EL (cell line): ENCODE measurements around the gene NHERF2.
A peak's percentile ranks its signal among the peaks of the same experiment; 100 is the strongest.

ENCODE experiments used
- DNase-seq: peaks from one replicate; pipeline ENCODE4 v3.0.0-alpha.2; 2016

The NHERF2 gene

DNA sequence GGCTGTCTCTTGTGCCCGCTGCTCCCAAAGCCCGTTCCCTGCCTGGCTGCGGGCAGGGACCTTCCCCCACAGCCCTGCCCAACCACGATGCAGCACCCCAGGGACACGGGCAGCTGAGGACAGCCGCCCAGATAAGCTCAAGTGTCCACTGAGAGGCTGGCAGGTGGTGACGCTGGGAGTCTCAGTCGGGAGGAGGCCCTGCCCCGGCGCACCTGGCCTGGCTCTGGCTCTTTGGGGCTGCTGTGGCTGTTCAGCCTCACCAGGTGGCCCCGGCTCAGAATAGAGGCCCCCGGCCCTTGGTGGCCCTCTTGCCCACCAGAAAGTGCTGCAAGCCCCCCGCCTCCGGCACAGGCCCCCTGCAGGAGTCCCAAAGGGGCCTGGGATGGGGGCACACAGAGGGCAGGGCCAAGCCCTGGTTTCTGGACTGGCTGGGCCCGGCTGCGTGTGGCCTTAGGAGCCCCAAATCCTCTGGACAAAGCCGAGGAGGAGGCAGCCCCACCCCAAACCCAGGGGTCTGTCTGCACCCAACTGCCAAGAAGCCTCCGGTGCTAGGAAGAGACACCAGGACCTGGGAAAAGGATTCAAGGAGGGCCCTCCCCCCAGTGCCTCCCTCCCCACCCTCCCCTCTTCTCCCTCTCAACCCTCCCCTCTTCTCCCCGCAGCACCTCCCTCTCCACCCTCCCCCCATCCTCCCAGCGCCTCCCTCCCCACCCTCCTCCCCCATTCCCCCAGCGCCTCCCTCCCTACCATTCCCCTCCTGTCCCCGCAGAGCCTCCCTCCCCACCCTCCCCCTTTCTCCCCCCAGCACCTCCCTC, 15.7 kb downstream of the NHERF2 start:
- DNase-seq = no peak

DNA sequence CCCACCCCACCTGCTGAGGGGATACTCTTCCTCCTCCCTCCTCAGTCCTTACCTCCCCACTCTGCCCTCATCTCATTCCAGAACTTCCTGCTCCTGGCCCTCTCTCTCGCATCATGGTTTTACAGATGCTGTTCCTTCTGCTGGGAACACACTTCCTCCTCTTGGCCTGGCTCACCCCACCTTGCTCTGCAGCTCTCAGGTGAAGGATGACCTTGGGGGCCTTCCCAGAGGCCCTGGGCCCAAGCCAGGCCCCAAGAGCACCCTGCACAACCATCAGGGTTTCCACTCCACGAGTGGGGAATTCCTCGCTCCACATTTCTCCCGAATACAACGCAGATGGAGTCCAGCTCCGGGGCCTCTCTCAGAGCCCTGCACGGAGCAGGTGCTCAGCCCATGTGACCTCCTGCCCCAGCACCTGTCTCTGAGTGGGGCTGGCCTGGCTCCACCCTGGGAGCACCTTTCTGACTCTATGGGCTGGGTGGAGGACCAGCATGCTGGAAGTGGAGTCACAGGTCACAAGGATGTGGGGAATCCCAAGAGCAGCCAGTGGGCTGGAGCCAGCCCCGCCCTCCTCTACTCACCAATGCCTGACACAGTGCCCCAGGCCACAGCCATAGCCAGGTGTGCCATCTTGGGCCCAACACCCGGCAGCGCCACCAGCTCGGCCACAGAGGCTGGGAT, 16.4 kb downstream of the NHERF2 start:
- DNase-seq = no peak

DNA sequence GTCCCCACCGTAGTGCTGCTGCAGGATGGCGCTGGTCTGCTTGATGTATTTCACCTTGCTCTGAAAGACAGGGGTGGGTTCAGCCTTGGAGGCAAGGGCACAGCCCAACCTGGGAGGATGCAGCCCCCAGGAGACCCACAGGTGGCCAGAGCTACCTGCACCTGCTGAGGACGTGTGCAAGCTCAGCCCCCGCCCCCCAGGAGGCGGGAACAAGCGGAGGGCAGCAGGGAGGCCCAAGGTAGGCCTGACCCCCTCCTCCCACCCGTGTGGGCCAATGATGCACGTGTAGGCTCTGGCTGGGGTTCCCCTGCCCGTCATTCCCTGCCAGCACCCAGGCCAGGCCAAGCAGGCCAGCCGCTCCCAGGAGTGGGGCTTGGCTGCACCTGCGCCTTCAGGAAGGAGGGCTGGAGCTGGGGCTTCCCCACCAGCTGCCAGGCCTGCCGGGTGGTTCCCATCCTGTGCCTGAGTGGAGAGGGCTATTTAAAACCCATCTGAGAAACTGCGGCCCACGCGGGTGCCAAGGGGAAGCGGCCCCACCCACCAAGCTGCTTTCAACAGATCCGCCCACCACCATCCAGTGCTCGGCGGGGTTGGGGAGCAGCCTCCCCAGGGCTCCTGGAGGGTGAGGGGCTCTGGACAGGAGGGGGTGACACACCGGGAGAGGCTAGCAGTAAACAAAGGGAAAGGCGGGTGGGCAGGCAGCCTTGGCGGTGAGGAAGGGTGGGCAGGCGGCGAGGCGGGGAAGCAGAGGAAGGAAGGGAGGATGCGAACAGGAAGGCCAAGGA, 17.2 kb downstream of the NHERF2 start:
- DNase-seq = no peak

DNA sequence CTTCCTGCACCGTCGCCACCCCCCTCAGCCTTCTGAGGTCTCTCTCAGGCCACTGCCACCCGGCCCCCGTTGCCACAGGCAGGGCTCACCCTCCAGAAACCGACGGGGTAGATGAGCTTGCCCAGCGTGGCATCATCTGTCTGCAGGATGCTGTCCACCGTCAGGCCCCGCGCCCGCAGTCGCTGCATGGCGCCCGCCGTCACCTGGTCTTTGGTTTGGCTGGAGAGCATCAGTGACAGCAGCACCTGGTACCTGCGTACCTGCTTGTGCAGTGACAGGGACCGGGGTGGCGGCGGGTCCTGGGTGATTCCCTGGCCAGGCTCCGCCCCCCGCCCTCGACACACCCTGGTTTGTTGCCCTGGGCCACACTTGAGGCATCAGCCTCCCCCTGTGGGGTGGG, 17.8 kb downstream of the NHERF2 start:
- DNase-seq = no peak

DNA sequence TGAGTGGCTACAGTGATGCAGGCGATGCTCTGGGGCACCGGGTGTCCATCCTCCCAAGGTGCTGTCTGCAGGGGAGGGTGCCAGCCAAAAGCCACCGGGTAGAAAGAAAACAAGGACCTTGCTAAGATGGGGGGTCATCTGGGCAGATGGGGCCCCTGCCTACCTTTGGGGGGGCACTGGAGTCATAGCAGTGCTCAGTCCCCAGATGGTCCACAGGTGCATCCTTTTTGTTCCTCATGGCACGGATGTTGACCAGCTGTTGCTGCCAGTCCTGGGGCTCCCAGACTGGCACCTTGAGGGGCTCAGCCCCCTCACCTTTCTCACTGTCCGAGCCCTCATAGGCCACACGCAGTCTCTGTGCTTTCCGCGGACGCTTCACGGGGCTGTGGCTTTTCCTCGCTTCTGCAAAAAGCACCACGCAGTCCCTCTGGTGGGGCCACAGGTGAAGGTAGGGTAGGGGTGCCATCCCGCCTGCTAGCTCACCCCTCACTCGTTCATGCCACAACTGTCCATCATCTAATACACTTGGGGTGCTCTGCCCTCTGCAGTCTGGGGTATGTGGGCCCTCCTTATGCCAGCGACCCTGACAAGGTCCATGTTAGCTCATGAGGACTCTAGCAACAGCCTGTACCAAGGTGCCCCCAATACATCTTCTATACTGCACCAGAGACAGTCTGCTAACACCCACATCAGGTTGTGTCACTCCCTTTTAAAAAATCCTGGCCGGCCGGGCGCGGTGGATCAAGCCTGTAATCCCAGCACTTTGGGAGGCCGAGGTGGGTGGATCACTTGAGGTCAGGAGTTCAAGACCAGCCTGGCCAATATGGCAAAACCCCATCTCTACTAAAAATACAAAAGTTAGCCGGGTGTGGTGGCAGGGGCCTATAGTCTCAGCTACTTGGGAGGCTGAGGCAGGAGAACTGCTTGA, 19.5 kb downstream of the NHERF2 start:
- no peak for DNase-seq

DNA sequence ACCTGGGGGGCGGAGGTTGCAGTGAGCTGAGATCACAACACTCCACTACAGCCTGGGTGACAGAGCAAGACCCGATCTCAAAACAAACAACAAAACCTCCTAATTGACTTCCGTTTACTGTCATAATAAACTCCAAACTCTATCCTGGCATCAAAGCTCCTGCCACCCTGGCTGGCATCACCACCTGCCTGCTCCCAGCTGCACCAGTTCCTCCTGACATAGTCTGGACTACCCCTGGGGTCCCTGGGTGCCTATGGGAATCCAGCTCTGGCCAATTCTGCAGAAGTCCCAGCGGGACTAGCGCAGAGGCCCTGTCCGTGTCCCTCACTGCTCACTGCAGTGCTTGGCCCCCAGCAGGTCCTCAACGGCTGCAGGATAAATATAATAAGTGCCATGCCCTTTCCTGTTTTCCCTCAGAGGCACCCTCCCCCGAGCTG, 20.2 kb downstream of the NHERF2 start:
- DNase-seq = no peak

DNA sequence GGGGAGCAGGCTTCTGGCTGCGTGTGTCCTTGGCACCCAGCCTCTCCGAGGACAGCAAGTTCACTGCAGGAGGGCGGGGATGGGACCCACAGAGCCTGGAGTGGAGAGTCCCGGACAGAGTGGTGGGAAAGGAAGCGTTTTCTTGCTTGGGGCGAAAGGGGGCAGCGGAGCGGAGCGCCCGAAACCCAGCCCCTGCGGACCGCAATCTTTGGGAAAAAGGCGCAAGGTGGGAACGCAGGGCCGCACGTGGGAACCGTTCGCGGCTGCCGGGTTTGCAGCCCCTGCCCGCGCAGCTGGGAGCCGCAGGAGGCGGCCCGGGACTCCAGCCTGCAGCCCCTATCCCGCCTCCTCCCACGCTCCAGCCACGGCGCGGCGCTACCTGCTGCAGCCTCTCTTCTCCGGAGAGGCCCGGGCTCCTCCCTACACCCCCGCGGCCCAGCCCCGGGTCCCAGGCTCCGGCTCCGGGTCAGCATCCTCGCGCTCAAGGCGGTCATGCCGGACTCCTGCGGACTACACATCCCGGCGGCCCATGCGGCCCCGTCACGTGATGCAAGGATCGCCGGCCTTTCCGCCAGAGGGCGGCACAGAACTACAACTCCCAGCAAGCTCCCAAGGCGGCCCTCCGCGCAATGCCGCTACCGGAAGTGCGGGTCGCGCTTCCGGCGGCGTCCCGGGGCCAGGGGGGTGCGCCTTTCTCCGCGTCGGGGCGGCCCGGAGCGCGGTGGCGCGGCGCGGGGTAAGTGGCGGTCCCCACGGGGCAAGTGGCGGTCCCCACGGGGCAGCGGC, 20.8 kb downstream of the NHERF2 start, which contains the start of the genes NTHL1 and TSC2:
TSS of gene NTHL1 (minus strand) at position 505 of the 786 bp plus-strand sequence. CDS start at position 494, 11 bp downstream.
TSS of gene TSC2 (plus strand) at position 656 of the 786 bp plus-strand sequence. CDS start 631 bp downstream, outside the sequence.
- DNase-seq = peak; percentile 96

DNA sequence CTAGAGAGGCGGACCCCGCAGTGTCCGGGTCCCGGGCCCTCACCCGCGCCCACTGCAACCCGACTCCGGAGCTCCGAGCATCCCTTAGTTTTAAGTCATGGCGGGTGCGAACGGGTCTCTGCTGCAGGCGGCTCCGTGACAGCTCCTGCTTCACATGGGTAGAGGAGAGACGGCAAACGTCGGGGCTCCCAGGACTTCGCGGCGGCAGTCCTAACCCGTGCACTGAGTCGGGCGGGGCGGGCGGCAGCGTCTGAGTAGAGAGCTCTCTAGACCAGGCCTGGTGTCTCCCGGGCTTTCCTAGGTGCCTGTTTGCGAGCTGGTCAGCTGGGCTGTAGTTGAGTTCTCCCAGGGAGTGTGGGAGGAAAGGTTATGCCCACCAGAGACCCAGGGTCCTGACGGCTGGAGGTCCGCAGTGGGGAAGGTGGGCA, 21.4 kb downstream of the NHERF2 start:
- no peak for DNase-seq

DNA sequence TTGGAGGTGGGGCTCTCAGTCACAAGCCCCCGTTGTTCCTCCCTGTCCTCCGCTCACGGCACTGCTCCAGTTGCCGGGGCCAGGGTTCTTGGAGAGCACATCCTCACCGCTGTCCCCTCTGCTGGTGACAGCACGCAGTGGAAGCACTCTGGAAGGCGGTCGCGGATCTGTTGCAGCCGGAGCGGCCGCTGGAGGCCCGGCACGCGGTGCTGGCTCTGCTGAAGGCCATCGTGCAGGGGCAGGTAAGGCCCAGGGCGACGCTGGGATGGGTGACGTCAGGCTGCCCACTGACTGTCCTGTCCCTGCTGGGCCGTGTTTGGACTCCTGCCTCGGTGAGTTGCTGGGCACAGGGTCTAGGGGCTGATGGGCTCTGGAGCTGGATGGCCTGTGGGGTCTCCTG, 26.5 kb downstream of the NHERF2 start:
- no peak for DNase-seq

DNA sequence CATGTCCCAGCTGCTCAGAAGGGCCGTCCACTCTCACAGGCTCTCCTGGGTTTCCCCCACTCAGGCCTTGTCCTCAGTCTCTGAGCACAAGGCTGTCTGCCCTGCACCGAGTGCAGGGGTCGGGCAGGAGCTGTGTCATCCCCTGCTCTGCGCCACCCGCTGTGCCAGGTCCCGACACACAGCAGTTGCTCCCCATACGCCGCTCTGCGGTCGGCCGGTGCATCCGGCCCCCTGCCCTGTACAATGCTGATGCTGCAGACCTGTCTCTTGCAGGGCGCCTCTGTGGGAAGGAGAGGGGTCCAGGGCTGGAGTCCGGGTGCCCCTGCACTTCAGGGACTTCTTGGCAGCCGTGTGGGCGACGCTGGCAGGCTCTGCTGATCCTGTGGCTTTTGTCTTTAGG, 27.2 kb downstream of the NHERF2 start:
- no peak for DNase-seq

DNA sequence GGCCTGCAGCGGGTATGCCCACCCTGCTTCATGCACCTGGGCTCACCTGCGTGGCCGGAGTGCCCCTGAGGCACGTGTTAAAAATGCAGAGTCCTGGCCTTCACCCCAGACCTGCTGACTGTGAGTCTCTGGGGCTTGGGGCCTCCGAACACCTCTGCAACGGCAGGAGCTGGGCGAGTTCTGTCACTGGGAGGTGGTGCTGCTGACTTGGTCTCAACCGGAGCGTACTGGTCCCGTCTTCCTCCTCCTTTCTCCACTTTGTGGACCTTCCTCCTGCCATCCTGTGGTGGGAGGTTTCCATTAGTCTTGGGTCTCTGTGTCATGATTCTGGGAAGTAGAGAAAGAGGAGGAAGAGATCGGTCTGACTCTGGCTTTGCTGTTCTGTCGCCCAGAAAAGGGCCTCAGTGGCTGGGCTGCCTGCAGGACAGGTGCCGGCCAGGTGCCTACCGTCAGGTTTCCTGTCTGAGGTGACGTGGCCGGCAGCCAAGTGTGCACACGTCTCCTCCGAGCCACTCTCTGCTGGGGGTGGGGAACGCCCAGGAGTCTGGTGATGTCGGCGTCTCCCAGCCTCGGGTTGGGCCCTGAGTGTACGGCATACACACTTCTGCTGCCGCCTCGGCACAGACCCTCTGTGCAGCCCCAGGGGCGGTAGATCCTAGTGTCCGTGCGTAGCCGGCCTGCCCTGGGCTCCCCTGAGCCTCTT, 28.0 kb downstream of the NHERF2 start:
- DNase-seq = no peak

DNA sequence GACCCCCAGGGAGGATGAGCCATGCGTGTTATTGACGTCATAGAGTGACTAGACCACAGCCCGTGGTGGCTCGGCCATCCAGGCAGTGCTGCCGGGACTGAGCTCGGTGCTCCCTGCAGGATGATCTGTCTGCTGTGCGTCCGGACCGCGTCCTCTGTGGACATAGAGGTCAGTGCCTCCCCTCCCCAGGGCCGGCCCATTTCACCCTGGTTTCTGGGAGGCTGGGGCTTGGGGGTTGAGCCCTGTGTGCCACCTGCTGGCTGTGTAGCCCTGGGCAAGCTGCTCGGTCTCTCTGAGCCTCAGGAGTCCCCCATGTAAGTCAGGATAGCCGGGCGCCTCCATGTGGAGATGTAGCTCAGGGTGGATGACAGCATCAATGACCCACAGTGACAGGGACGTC, 29.4 kb downstream of the NHERF2 start:
- DNase-seq = no peak

DNA sequence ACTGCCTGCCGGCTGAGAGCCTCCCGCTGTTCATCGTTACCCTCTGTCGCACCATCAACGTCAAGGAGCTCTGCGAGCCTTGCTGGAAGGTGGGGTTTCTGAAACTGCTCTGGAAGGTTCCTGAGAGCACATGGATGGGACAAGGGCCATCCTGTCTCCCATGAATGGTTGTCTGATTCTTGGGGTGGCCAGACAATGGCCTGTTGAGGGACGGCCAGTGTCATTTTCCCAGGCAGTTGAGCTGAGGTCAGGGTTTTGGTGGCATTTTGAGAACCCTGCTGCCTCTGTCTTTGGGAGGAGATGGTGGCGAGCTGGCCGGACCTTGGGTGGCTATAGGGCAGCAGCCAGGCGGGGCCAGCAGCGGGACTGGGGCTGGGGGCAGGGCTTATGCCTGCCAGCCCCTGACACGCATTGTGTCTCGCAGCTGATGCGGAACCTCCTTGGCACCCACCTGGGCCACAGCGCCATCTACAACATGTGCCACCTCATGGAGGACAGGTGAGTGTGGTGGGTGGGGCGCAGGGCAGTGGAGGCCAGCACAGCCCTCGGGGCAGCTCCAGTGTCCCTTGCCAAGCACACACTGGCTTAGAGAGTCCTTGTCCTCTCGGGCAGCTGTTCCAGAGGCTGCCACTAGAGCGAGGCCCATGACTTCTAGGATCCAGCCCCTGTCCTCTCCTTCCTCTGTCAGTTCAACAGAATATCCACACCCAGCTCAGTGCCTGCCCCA, 30.1 kb downstream of the NHERF2 start:
- DNase-seq = no peak

DNA sequence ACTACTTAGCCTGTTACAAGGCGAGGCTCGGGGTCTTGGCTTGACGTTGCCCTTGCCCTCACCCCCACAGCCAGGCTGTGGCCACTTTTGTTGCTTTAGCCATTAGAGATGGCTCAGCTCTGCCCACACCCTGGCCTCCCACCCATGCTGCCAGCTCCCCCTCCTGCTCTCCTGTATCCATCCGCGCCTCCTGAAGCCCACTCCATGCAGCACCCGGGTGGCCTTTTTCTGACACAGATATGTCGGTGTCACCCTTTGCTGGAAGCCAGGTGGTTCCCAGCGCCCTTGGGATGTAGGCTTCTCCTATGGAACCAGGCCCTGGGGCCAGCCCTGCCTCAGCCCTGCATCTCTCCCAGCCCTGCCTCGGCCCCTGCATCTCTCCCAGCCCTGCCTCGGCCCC, 30.7 kb downstream of the NHERF2 start:
- DNase-seq = no peak

DNA sequence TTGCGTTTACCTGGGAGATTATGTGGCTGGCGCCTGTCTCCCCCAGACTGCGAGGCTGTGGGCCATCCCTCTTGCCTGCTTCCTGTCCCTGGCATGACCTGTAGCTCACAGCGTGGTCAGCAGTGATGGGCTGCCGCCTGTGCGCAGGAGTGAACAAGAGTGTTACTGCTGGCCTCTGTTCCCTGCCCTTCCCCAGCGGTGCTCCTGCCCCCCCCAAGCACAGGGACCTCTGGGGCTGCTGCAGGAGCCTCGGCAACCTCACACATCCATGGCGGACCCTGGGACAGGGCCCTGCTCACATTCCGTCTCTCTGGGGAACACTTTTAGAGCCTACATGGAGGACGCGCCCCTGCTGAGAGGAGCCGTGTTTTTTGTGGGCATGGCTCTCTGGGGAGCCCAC, 31.7 kb downstream of the NHERF2 start:
- no peak for DNase-seq

DNA sequence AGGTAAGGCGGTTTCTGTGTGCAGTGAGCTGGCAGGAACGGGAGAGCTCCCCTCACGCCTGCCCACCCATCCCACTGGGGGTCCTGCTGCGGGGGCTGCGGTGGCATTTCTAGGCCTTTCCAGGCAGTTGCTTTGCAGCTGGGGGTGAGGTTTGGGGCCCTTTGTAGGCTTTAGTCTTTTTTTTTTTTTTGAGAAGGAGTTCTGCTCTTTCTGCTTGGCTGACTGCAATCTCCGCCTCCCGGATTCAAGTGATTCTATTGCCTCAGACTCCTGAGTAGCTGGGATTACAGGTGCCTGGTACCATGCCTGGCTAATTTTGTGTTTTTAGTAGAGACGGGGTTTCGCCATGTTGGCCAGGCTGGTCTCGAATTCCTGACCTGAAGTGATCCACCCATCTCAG, 32.2 kb downstream of the NHERF2 start:
- DNase-seq = no peak

DNA sequence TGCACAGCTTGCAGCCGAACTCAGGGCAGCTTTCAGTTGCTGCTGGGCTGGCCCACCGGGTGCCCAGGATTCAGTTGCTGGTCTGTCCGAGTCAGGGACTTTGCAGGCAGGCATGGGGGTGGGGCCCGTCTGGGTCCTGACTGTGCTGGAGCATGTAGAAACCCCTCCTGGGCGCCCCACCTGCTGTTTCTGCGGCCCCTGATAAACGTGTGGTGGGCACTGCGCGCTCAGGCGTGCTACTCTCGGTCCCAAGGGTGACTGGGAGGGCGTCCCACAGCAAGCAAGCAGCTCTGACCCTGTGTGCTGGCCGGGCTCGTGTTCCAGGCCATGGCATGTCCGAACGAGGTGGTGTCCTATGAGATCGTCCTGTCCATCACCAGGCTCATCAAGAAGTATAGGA, 33.6 kb downstream of the NHERF2 start:
- no peak for DNase-seq

DNA sequence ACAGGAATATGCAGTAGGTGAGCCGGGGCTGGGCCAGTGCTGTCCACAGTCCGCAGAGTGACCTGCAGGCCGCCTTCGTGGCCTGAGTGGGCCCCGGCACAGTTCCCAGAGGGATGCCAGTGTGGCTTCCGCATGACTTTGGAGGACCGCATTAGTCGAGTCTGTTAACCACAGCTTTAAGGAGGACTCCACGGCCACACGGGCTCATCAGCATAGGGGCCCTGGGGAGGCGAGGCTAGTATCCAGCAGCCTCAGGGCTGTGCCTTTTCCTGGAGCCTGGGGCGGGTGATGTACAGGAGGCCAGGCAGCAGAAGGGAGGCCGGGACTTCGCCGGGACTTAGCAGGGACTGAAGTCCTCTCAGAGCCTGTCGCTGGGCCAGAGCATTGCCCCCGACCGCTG, 34.3 kb downstream of the NHERF2 start:
- no peak for DNase-seq

DNA sequence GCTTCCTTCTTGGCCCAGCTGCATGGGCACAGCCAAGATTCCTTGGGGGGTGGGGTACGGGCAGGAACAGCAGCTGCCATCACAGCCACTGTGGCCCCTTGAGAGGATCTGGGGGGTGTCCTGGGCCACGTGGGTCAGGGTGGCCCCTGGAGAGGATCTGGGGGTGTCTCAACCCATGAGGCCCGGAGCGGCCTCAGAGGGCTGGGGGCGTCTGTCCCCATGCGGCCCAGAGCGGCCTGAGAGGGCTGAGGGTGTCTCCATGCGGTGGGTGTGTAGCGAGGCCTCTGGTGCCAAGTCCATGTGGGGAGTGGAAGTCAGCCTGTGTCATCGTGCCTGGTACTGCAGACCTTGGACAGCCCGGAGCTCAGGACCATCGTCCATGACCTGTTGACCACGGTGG, 34.8 kb downstream of the NHERF2 start:
- no peak for DNase-seq

DNA sequence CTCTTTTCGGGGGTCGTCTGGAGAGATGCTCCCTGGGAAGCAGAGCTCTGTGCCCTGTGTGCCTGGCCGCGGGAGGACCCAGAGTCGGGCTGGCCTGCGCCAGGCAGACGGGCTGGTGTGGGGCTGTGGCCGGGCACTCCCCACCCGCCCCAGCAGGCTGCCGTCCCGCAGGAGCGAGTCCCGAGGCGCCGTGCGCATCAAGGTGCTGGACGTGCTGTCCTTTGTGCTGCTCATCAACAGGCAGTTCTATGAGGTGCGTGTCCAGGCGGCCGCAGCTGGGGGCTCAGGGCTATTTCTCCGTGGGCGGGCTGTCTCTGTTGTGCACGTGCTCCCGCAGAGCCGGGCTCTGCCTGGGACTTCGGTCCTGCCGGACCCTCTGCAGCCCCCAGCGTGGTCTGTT, 36.1 kb downstream of the NHERF2 start:
- DNase-seq = no peak
